ENCODE results near the gene MZF1.
"Not testable (repeated sequence)": the region's sequence is repeated elsewhere in the genome, so short reads cannot be mapped to it uniquely, and the experiment has no call there.

GRCh38 chr19:58542641-58543372 is 30.3 kb downstream of the MZF1 start:
- not testable (repeated sequence) for TF ChIP-seq CTCF (optimal IDR thresholded peaks at IDR 0.05 in 1 of 3, IDR thresholded peaks at IDR 0.05 in 1 of 3, conservative IDR thresholded peaks at IDR 0.05 in 1 of 3; ENCODE audit: extremely low read depth in 1 of 3, insufficient read depth in 2 of 3, low read length in 3 of 3); EZH2 (IDR thresholded peaks at IDR 0.05; ENCODE audit: low read length)

Measured in keratinocyte (primary cell).